HEK293 (cell line): ENCODE results near the gene MRPL21.

Source experiments
- CTCF ChIA-PET: fragments of 350-600 bp; formaldehyde crosslinking; extraction: SDS; loops from one replicate; lab custom pipeline; 2021; ENCODE audit warnings: antibody characterized with exemption; lab: Yijun Ruan, JAX
- POLR2A ChIA-PET: fragments of 300-600 bp; formaldehyde crosslinking; extraction: SDS; loops from one replicate; lab custom pipeline; 2020; ENCODE audit warnings: antibody characterized with exemption, inconsistent platforms; lab: Yijun Ruan, JAX
- H3K27ac ChIP-seq: fragments of 200-500 bp; sonication (Bioruptor generic); 2 replicates; pipeline ENCODE4 v1.5.1; 2014; ENCODE audit warnings: low read depth, low read length, control low read depth, inconsistent platforms; ENCODE audit errors: extremely low read depth
- H3K36me3 ChIP-seq, 2 experiments: fragments of 200-500 bp in 1 of 2; sonication (Bioruptor generic) in 1 of 2; 1 replicate in 1 of 2; 2 replicates in 1 of 2; pipeline ENCODE4 v1.5.1; 2014 to 2017; ENCODE audit warnings: inconsistent platforms in 2 of 2, low read length in 2 of 2; ENCODE audit not compliant: control insufficient read depth in 2 of 2, insufficient read depth in 1 of 2
- H3K4me1 ChIP-seq: fragments of 200-500 bp; sonication (Bioruptor generic); 2 replicates; pipeline ENCODE4 v1.5.1; 2014; ENCODE audit warnings: mild to moderate bottlenecking, low read length, inconsistent platforms; ENCODE audit not compliant: control insufficient read depth, insufficient read depth
- H3K4me3 ChIP-seq: 2 replicates; pipeline ENCODE4 v1.5.1; 2011; ENCODE audit warnings: low read depth, mild to moderate bottlenecking, control low read depth, low read length, moderate library complexity
- H3K9me3 ChIP-seq: fragments of 200-500 bp; sonication (Bioruptor generic); 2 replicates; pipeline ENCODE4 v1.5.1; 2014; ENCODE audit warnings: low read depth, low read length, inconsistent platforms; ENCODE audit not compliant: control insufficient read depth, insufficient read depth
- MEIS1 ChIP-seq: sonication (generic); formaldehyde crosslinking; IDR thresholded peaks from 2 replicates; pipeline ENCODE4 v1.8.1; 2022; ENCODE audit warnings: missing genetic modification reagents, mild to moderate bottlenecking, borderline replicate concordance
- OSR2 ChIP-seq: fragments of 450-650 bp; formaldehyde crosslinking; IDR thresholded peaks from 2 replicates; pipeline ENCODE4 v1.5.1; 2016; ENCODE audit warnings: missing biosample characterization, missing genetic modification characterization
- PRDM2 ChIP-seq: fragments of 450-650 bp; formaldehyde crosslinking; IDR thresholded peaks from 2 replicates; pipeline ENCODE4 v1.5.1; 2016; ENCODE audit warnings: missing biosample characterization, missing genetic modification characterization, borderline replicate concordance
- REST ChIP-seq: fragments of 450-650 bp; formaldehyde crosslinking; IDR thresholded peaks from 2 replicates; pipeline ENCODE4 v1.5.1; 2016; ENCODE audit warnings: missing biosample characterization, missing genetic modification characterization
- SALL2 ChIP-seq: fragments of 450-650 bp; formaldehyde crosslinking; IDR thresholded peaks from 2 replicates; pipeline ENCODE4 v1.5.0; 2017; ENCODE audit warnings: missing biosample characterization, mild to moderate bottlenecking, missing genetic modification characterization, borderline replicate concordance
- ZBTB1 ChIP-seq: fragments of 450-650 bp; formaldehyde crosslinking; IDR thresholded peaks from 2 replicates; pipeline ENCODE4 v1.5.1; 2016; ENCODE audit warnings: missing biosample characterization, missing genetic modification characterization
- ZBTB6 ChIP-seq: fragments of 450-650 bp; formaldehyde crosslinking; IDR thresholded peaks from 2 replicates; pipeline ENCODE4 v1.5.1; 2017; ENCODE audit warnings: missing biosample characterization, missing genetic modification characterization
- ZNF133 ChIP-seq: fragments of 450-650 bp; formaldehyde crosslinking; IDR thresholded peaks from 2 replicates; pipeline ENCODE4 v1.5.1; 2016; ENCODE audit warnings: missing biosample characterization, missing genetic modification characterization
- ZNF146 ChIP-seq: fragments of 450-650 bp; formaldehyde crosslinking; IDR thresholded peaks from 2 replicates; pipeline ENCODE4 v1.5.1; 2016; ENCODE audit warnings: missing biosample characterization, missing genetic modification characterization
- ZNF175 ChIP-seq: fragments of 450-650 bp; formaldehyde crosslinking; IDR thresholded peaks from 2 replicates; pipeline ENCODE4 v1.5.1; 2016; ENCODE audit warnings: missing biosample characterization, missing genetic modification characterization
- ZNF221 ChIP-seq: fragments of 450-650 bp; formaldehyde crosslinking; IDR thresholded peaks from 2 replicates; pipeline ENCODE4 v1.5.1; 2017; ENCODE audit warnings: missing biosample characterization, missing genetic modification characterization, borderline replicate concordance
- ZNF248 ChIP-seq: fragments of 450-650 bp; formaldehyde crosslinking; IDR thresholded peaks from 2 replicates; pipeline ENCODE4 v1.5.1; 2017; ENCODE audit warnings: missing biosample characterization, missing genetic modification characterization
- ZNF350 ChIP-seq: fragments of 450-650 bp; formaldehyde crosslinking; IDR thresholded peaks from 2 replicates; pipeline ENCODE4 v1.5.0; 2017; ENCODE audit warnings: missing biosample characterization, mild to moderate bottlenecking, missing genetic modification characterization
- ZNF449 ChIP-seq: fragments of 450-650 bp; formaldehyde crosslinking; IDR thresholded peaks from 2 replicates; pipeline ENCODE4 v1.5.1; 2017; ENCODE audit warnings: missing biosample characterization, mild to moderate bottlenecking, missing genetic modification characterization, moderate library complexity
- ZNF501 ChIP-seq: fragments of 450-650 bp; formaldehyde crosslinking; IDR thresholded peaks from 2 replicates; pipeline ENCODE4 v1.5.1; 2016; ENCODE audit warnings: missing biosample characterization, missing genetic modification characterization
- ZNF510 ChIP-seq: fragments of 450-650 bp; formaldehyde crosslinking; IDR thresholded peaks from 2 replicates; pipeline ENCODE4 v1.5.1; 2018; ENCODE audit warnings: mild to moderate bottlenecking, missing genetic modification characterization, missing biosample characterization; ENCODE audit not compliant: insufficient replicate concordance
- ZNF544 ChIP-seq: fragments of 450-650 bp; formaldehyde crosslinking; IDR thresholded peaks from 2 replicates; pipeline ENCODE4 v1.5.0; 2017; ENCODE audit warnings: missing biosample characterization, missing genetic modification characterization
- ZNF692 ChIP-seq: fragments of 450-650 bp; formaldehyde crosslinking; IDR thresholded peaks from 2 replicates; pipeline ENCODE4 v1.5.1; 2016; ENCODE audit warnings: missing biosample characterization, missing genetic modification characterization
- ZNF704 ChIP-seq: fragments of 450-650 bp; formaldehyde crosslinking; IDR thresholded peaks from 2 replicates; pipeline ENCODE4 v1.5.1; 2016; ENCODE audit warnings: missing biosample characterization, missing genetic modification characterization
- ZNF792 ChIP-seq: fragments of 450-650 bp; formaldehyde crosslinking; IDR thresholded peaks from 2 replicates; pipeline ENCODE4 v1.5.1; 2016; ENCODE audit warnings: missing biosample characterization, missing genetic modification characterization

MRPL21 gene

GRCh38 chr11:68863553-68864265 is 39.9 kb downstream of the MRPL21 start:
- Histone ChIP-seq H3K27ac (no peak overlapping the region), H3K4me3 (no peak overlapping the region), H3K36me3 (no peaks in the 10 kb centered on the region), H3K9me3 (no peaks in the 10 kb centered on the region), H3K4me1 (no peaks in the 10 kb centered on the region)
- ChIA-PET POLR2A (no interaction called here), CTCF (interaction anchor here (0.6 kb wide), 1 partner anchor 279 kb away, joined by 3 read pairs; no protein-coding TSS in a partner anchor)
- TF ChIP-seq REST (tag by site-specific recombination) = no peak
- no peak for TF ChIP-seq ZNF175 (tag by site-specific recombination)
- TF ChIP-seq ZNF350 = no peak
- TF ChIP-seq ZNF501 (tag by site-specific recombination) = no peak
- no peak for TF ChIP-seq ZNF133 (tag by site-specific recombination)
- TF ChIP-seq ZBTB6 (tag by site-specific recombination) = no peak
- TF ChIP-seq ZNF248 = no peak
- no peak for TF ChIP-seq ZNF449 (tag by site-specific recombination)
- no peak for TF ChIP-seq ZNF704
- TF ChIP-seq ZBTB1 (tag by site-specific recombination) = no peak
- TF ChIP-seq OSR2 = no peak
- TF ChIP-seq ZNF510 (tag by site-specific recombination) = no peak

- no peak overlapping the region for H3K27ac ChIP-seq
- CTCF ChIA-PET = no interaction called here
- H3K36me3 ChIP-seq = no peaks in the 10 kb centered on the region
- POLR2A ChIA-PET = no interaction called here
- H3K4me1 ChIP-seq = no peaks in the 10 kb centered on the region
- H3K4me3 ChIP-seq = no peak overlapping the region
- no peaks in the 10 kb centered on the region for H3K9me3 ChIP-seq
- no peak for TF ChIP-seq ZNF146
- TF ChIP-seq ZNF221 (tag by site-specific recombination) = no peak
- TF ChIP-seq SALL2 (tag by site-specific recombination) = no peak
- no peak for TF ChIP-seq ZNF692 (tag by site-specific recombination)
- TF ChIP-seq ZNF792 (tag by site-specific recombination) = no peak
- no peak for TF ChIP-seq MEIS1 (CRISPR knock-in tag)
- no peak for TF ChIP-seq PRDM2 (tag by site-specific recombination)
- TF ChIP-seq ZNF544 = no peak
Measured at GRCh38 chr11:68862421-68862820, 41.2 kb downstream of the MRPL21 start.
